Endothelial cell of hepatic sinusoid (primary cell): ENCODE results near the gene IL15RA.
"Not testable (repeated sequence)": the region's sequence is repeated elsewhere in the genome, so short reads cannot be mapped to it uniquely, and the experiment has no call there.

Experiments
- in situ Hi-C: cut with HindIII; loops from 2 replicates; pipeline ENCODE4 v1.10.0; 2017; ENCODE audit warnings: low sequenced_read_pairs

The IL15RA gene

DNA sequence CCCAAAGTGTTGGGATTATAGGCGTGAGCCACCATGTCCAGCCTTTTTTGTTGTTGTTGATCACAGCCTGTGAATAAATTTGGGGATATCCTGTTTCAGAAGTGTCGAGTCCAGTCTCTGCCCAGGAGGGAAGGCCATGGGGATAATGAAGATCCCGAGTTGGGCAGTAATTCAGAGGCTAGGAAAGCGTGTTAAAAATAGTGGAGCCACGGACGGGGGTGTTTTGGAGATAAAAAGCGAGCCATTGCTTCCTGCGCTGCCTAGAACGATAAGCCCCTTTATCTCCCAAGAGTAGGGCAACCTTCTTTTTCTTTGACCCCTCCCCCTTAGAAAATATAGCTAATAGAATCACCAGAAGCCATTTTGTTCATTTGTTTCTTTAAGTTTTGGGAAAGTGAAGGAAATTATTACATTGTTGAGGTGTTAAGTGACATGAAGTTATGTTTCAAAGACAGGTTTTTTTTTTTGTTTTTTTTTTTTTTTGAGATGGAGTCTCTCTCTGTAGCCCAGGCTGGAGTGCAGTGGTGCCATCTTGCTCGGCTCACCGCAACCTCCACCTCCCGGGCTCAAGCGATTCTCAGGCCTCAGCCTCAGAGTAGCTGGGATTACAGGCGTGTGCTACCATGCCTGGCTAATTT lies 43.3 kb downstream of the IL15RA start:
- in situ Hi-C loops = no loop called here

DNA sequence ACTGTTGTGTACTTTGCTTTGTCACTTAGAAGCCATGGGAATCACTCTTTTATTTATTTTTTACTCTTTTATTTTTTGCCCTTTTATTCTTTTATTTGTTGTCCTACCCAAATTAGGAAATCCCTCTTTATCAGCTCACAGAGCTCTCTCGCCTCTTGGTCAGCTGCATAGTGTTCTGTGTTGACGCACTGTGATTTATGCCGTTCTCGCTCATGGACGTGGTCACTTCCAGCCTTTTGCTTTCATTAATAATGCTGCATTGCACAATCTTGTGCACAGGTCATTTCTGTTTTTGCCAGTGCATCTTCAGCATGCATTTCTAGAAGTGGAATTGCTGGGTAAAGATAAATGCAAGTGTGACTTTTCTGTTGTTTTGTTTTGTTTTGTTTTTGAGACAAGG lies 45.0 kb downstream of the IL15RA start:
- in situ Hi-C loops = no loop called here

DNA sequence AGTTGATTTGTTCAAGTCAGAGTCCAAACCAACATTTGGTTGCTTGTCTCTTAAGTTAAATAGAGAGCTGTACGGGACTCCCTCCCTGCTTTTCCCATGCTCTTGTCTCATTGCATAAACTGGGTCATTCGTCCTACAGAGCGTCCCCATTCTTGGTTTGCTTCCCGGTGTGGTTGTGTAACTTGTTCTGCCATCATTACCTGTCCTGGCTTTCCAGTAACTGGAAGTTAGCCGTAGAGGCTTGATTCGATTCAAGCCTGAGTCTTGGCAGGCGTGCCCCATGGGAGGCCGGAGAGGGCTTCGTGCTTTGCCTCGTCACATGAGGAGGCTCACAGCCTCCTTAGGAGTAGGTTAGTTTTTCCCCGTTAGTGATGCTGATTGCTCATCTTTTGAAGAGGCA lies 47.1 kb downstream of the IL15RA start:
- in situ Hi-C loops = no loop called here

DNA sequence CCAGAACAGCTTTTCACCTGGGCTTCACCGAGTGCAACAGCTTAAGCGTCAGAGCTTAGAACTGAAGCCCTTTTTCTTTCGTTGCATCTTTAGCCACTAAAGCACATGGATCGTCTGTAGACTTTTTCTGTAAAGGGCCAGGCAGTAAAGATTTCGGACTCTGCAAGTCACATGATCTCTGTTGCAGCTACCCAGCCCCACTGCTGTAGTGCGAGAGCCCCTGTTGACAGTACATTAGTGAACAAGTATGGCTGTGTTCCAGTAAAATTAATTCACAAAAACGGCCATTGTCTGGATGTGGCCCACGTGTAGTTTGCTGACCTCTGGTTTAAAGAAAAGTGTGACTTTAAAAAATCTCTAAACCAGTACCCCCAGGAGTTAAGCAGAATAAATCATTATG lies 47.9 kb downstream of the IL15RA start:
- in situ Hi-C loops = no loop called here

DNA sequence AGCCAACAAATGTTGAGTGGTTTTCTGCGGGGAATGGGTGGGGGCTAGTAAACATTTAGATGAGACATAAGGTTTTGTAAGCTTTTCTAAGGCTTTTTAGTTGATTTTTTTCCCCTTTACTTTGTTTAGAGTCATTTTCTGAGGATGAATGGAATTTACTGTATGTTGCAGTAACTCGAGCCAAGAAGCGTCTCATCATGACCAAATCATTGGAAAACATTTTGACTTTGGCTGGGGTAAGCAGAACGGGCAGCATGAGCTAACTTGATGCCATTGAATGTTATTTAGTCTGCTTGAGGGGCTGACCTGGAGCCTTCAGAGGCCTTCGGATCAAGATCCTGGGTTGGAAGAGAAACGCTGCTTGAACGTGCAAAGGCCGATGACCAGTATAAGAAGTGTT lies 50.0 kb downstream of the IL15RA start:
- in situ Hi-C loops = no loop called here

DNA sequence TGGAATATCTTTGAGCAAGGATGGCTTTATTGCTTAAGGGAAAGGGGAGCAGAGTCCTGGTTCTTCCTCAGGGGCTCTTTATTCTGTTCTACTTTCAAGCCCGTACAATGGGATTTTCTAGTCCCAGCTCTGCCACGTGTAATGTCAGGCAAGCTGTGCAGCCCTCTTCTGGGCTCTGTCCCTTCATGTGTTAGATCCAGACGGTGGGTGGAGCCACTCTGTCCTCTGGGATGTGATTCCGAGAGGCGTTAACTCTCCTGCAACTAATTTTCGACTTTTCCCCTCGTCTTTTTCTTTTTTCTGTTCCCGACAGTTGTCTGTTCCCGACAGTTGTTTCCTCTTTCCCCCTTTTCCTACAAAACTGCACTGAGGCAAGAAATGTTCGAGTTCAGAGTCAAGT lies 52.5 kb downstream of the IL15RA start:
- in situ Hi-C loops = no loop called here

DNA sequence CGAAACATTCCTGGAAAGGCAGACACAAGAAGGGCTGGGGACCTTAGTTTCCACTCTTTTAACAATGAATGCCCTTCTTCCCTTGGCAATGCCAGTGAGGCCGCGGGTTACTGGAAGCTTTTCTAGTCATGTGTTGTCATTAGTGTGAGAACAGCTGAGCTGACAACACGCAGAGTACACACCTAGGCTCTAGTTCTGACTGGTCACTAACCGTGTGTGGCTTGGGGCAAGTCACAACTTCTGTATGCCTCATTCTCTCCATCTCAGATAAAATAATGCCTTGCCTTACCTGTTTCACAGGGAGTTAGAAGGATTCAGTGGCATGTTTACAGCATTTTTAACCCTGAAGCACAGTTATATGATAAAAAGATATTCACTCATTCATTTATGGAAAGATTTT lies 55.6 kb downstream of the IL15RA start:
- in situ Hi-C loops = no loop called here

DNA sequence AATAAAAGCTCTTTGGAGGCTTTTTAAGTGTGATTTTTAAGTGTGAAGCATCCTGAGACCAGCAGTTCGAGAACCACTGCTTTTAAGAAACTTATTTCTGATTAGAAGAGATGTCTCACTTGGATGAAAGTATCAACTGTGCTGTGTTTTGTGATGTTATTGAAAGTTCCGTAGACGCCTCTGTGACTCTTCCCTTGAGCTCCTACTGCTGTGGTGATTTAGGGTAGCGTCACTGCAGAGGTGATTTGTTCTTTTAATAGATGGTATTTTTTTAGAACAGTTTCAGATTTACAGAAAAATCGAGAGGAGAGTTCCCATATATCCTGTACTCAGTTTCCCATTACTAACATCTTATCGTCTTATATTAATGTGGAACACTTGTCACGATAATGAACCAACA lies 57.8 kb downstream of the IL15RA start:
- in situ Hi-C loops = loop anchor here (5.0 kb wide), 1 partner anchor 112 kb away; no protein-coding TSS in a partner anchor

DNA sequence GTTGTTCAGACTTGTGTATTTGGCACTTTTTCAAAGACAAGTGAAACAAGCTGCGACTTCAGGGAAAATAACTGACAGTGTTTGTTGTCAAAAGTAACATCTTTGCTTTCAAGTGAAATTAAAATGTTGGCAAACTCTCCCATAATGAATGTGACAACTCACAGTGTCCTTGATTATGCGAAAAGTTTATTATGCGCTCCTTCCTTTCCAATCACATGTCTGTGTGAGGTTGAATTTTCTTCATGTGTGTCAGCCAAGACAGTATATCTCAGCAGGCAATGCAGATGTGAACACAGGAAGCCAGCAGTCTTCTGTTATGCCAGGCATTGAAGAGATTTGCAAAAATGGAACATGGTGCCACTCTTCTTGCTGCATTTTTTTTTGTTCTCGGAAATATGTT lies 58.6 kb downstream of the IL15RA start:
- in situ Hi-C loops = loop anchor here (5.0 kb wide), 1 partner anchor 111 kb away; no protein-coding TSS in a partner anchor

DNA sequence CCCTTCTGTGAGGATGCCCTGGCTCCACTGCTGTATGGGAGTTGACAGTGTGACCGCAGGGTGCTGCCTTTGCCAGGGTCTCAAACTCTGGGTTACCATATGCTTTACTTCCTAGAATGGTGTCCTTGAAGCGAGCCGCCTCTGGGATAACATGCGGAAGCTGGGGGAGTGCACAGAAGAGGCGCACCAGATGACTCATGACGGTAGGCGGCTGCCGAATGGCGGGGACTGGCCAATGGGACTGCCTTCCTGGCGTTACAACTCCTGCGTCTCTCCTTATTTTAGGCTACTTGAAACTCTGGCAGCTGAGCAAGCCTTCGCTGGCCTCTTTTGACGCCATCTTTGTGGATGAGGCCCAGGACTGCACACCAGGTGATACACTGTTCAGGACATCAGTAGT lies 60.0 kb downstream of the IL15RA start:
- in situ Hi-C loops = loop anchor here (5.0 kb wide), 1 partner anchor 110 kb away; no protein-coding TSS in a partner anchor

DNA sequence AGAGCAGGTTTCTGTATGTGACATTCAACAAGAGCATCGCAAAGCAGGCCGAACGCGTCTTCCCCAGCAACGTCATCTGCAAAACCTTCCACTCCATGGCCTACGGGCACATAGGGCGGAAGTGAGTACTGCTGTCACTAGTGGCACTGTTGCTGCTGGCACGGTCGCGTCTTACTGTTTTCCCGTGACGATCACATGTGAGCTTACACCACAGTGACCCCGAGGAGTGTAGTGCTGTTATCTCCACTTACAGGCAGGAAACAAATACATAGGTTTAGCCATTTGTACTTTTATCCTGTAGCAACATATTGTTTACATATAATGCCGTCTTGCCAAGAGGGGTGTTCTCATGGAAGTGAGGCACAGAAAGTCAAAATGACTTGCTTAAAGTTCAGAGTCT lies 61.9 kb downstream of the IL15RA start:
- in situ Hi-C loops = loop anchor here (5.0 kb wide), 1 partner anchor 108 kb away; no protein-coding TSS in a partner anchor

DNA sequence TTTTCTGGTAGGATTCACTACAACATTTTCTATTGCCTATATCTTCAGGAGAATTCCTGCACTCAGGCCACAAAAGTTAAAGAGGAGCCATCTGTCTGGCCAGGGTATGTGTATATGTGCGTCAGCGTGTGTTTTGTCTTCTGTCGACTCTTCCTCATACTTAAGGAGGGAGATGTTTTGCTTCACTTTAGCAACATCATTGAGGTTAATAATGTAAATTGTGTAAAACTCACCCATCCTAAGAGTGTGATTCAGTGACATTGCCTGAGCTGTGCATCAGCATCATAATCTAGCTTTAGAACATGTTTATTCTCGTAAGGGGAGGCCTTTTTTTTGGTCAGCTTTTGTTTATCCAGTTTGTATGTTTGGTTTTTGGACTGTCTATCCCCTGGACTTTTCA lies 63.6 kb downstream of the IL15RA start:
- in situ Hi-C loops = no loop called here

DNA sequence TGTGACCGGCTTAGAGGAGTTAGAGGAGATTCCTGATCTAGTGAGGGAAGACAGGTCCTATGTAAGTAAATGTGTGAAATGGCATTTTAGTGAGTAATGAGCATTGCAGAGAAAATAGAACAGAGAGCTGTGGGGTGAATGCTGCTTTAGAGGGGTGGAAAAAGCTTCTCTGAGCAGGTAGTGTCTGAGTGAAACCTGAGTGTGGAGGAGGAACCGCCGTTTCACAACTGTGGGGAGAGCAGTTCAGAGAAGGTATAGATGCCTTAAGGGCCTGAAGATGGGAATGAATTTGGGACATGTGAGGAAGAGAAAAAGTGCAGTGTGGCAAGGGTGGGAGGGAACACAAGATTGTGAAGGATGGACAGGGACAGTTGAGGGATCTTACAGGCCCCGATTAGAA lies 65.7 kb downstream of the IL15RA start:
- in situ Hi-C loops = no loop called here

DNA sequence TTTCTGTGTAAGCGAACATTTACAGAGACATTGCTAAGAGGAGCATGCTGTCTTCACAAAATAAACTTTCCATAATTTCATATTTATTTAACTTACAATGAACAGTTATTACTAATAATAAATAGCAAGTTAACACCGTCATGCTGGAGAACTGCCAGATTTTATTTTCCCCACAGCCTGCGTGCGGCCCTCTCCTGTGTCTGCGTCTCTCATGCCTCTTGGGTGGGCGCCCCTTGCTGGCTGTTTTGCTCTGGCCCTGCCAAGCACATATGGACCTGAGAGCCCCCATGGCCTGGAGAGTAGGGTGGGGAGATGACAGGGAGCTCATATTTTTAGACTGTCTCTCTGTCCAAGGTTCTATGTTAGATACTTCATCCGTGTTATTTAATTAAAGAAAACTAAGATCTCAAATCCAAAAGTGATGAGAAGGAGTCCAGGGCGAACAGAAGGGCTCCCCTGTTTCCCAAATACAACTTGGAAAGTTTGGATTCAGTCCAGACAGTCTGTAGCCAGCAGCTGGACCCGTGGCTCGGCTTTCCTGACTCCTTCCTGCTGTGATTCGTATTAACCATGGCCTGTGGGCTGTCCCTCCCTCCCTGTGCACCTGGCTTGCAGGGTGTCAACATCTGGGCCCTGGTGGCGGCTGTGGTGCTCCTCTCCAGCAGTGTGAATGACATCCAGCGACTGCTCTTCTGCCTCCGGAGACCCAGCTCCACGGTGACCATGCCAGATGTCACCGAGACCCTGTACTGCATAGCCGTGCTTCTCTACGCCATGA lies 66.8 kb downstream of the IL15RA start:
- in situ Hi-C loops = no loop called here

DNA sequence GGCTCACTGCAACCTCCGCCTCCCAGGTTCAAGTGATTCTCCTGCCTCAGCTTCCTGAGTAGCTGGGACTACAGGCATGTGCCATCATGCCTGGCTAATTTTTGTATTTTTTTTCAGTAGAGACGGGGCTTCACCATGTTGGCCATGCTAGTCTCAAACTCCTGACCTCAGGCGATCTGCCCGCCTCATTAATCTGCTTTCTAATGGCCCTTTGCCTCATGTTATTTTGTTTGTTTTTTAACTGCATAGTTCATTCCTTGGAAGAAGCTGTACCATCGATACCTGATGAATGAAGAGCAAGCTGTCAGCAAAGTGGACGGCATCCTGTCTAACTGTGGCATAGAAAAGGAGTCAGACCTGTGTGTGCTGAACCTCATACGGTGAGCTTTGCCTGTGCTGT lies 68.7 kb downstream of the IL15RA start:
- in situ Hi-C loops = not testable (repeated sequence)

DNA sequence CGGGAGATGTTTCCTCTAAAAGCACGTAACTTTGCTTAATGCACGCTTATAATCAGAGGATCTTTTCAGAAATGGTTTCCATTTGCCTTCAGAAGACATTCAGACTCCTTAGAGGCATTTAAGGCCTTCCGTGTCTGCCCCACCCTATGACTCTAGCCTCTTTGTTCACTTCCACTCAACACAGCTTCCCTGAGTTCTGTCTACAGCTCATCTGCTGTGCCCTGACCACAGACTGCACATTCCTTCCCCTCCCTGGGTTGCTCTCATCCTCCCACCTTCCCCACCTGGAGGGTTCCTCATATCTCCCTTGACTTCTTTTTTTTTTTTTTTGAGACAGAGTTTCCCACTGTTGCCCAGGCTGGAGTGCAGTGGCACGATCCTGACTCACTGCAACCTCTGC lies 70.7 kb downstream of the IL15RA start:
- in situ Hi-C loops = no loop called here

DNA sequence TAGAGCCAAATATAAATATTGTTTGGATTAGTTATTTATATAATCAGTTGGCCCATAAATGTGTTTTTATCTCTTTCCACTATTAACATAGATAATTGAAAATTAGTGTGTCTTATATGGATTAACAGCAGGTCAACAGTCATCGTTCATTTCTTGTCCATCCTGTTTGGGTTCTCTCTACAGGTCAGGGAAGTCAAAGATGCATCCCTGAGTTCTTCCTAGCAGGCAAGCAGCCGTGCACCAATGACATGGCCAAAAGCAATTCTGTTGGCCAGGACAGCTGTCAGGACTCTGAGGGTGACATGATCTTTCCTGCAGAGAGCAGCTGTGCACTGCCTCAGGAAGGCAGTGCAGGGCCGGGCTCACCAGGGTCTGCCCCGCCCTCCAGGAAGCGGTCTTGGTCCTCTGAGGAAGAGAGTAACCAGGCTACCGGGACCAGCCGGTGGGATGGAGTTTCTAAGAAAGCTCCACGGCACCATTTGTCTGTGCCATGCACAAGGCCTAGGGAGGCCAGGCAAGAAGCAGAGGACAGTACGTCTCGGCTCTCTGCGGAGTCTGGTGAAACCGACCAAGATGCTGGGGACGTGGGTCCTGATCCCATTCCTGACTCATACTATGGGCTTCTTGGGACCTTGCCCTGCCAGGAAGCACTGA lies 71.4 kb downstream of the IL15RA start:
- in situ Hi-C loops = no loop called here

DNA sequence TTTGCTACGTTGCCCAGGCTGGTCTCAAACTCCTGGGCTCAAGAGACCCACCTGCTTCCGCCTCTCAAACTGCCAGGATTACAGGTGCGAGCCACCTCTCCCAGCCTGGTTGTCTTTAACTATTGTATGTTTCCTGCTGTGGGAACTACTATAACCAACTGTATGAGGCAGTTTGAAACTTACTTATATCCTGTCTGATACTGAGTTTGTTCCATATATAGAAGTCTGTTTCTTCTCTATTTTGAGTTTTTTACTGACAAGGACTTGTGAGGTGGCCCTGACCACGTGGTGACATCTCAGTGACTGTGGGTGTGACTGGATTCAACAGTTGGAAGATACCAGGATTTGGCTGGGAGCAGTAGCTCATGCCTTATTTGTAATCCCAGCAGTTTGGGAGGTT lies 73.1 kb downstream of the IL15RA start:
- in situ Hi-C loops = no loop called here

DNA sequence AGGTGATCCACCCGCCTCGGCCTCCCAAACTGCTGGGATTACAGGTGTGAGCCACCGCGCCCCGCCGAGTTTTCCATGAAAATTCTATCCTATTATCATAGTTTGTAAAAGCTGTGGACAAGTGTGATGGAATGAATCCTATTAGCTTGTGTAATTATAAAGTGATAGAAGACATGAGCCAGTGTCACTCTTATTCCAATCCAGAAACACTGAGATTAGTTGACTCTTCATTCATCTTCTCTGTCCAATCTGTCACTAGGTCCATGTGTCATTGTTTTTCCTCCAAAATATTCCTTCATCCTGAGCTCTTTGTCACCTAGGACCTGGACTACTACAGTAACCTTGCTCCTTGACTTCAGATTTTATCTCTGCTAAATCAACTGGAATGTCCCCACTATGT lies 73.8 kb downstream of the IL15RA start:
- in situ Hi-C loops = no loop called here

DNA sequence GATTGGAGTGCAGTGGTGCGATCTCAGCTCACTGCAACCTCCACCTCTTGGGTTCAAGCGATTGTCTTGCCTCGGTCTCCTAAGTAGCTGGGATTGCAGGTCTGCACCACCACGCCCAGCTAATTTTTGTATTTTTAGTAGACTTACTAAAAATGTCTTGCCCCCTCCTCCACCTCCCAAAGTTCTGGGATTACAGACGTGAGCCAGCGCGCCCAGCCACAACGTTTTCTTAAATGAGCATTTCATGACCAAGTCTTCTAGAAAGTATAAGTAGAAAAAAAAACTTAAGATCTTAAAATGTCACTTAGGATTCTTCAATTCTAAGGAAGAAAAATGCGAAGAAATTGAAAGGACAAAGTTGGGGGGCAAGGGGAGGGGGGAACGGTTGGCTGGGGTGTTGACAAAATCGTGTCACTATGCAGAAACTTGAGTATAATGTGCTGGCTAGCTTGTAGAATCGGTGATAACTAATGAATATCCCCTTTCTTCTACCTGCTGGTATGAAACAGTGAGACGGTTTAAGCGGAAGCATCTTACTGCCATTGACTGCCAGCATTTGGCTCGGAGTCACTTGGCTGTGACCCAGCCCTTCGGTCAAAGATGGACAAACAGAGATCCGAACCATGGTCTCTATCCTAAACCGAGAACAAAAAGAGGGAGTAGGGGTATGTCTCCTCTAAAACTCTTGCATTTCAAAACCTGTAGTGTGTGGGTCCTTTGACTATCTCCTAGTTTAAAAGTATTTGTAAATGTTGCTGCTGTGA lies 74.7 kb downstream of the IL15RA start:
- in situ Hi-C loops = no loop called here
